GM18870 (cell line): ENCODE measurements around the gene GNAT1.

Experiments used
- ATAC-seq: cut with Tn5 transposase; IDR thresholded peaks from one replicate; pipeline ENCODE4 v1.9.1; 2021; ENCODE audit warnings: moderate library complexity; ENCODE audit not compliant: unreplicated experiment

Gene GNAT1

DNA sequence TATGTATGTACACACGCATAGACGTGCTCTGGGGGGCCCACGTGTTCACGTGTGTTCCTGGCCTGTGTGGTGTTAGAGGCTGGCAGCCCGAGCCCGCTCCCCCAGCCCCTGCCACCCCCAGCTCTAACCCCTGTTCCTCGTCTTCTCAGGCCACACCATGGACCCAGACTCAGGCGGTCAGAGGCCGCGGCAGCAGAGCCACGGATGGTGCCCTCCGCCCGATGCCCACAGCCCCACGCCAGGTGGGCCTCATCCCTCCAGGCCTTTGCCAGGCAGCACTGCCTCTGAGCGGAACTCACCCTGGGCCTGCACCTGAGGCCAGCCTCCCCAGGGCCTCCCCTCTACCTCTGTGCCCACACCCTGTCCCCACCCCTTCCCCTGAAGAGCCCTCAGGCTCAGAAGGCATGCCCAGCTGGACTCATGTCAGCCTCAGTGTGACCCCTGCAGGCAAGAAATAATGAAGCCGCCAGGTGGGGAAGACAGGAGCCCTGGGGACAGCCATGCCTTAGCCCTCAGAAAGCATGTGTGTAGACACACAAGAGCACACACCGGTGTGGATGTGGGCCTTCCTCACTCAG lies 16.4 kb upstream of the GNAT1 start:
- no peak for ATAC-seq

- no peak for ATAC-seq
Measured at GRCh38 chr3:50177346-50177745, 14.1 kb upstream of the GNAT1 start.

GRCh38 chr3:50179710-50180109 lies 11.7 kb upstream of the GNAT1 start:
- ATAC-seq: no peak

- ATAC-seq: no peak
Measured at GRCh38 chr3:50181985-50182384, 9.4 kb upstream of the GNAT1 start.

DNA sequence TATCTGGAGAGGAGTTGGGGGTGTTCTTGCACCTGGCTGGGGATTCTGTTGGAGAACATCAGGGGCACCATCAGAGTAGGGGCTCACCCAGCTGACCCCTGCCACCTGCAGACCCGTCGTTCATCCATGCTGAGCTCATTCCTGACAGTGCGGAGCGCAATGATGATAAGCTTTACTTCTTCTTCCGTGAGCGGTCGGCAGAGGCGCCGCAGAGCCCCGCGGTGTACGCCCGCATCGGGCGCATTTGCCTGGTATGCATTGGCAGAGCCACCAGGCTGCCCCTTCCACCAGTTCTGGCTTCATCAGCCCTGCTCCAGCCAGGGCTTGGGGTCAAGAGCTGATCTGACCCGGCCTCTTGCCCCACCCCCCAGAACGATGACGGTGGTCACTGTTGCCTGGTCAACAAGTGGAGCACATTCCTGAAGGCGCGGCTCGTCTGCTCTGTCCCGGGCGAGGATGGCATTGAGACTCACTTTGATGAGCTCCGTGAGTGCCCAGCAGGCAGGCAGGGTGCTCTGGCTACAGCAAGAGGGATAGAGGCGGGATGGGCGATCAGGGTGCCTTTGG lies 8.8 kb upstream of the GNAT1 start:
- no peak for ATAC-seq

DNA sequence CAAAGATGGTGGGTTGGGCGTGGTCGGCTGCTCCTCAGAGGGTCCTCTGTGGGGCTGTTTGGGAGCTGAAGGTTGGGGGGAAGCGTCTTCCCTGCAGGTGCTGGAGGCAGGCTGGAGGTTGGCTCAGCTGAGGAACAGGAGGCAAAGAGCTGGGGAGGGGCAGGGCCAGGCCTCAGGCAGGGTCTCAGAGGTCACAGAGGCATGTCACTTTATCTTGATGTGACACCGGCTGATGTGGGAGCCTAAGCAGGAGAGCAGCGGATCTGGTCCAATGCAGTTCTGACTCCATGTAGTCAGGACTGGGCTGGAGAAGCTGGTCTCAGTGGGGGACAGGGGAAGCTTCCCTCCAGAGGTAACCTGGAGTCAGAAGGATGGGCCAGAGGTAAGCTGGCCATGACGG lies 7.7 kb upstream of the GNAT1 start:
- no peak for ATAC-seq

DNA sequence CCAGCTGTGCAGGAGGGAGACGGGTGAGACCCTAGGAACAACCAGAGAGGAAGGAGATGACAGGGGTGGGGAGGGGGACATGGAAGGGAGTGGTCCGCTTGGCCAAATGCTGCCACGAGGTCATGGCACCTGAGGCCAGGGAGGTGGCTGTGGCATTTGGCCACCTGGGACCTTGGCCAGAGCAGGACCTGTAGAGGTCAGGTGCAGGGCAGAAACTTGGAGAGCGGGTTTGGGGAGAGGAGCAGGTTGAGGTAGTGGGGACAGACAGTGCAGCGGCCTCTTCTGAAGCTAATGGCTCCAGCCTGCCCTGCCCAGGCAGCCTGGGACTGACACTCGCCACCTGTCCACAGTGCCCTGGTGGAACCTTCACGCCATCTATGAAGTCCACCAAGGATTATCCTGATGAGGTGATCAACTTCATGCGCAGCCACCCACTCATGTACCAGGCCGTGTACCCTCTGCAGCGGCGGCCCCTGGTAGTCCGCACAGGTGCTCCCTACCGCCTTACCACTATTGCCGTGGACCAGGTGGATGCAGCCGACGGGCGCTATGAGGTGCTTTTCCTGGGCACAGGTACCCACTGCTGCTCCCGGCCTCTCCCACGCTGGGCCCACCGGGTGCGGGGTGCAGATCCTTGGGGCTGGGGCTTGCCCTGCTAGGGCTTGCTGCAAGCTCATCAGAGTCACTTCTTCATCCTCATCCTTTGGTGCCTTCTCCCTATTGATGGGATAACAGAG lies 7.0 kb upstream of the GNAT1 start:
- ATAC-seq: no peak

DNA sequence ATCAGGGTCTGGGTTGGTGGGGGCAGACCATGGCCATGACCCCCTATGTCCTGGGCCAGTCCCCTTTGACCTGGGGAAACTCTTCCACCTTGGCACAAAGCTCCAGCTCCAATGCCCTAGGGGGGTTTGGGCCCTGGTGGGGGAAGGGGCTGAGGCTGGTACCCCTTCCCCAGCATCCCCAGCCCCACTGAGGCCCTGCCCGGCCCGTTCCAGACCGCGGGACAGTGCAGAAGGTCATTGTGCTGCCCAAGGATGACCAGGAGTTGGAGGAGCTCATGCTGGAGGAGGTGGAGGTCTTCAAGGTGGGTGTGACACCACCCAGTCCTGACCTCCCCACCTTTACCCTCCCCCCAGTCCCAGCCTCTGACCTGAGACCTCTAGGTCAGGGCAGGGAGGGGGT lies 6.2 kb upstream of the GNAT1 start:
- no peak for ATAC-seq

- ATAC-seq: no peak
Measured at GRCh38 chr3:50186096-50186495, 5.3 kb upstream of the GNAT1 start.

DNA sequence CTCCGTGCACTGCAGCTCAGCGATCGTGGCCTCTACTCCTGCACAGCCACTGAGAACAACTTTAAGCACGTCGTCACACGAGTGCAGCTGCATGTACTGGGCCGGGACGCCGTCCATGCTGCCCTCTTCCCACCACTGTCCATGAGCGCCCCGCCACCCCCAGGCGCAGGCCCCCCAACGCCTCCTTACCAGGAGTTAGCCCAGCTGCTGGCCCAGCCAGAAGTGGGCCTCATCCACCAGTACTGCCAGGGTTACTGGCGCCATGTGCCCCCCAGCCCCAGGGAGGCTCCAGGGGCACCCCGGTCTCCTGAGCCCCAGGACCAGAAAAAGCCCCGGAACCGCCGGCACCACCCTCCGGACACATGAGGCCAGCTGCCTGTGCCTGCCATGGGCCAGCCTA lies 3.7 kb upstream of the GNAT1 start:
- no peak for ATAC-seq

GRCh38 chr3:50189274-50189673 lies 2.1 kb upstream of the GNAT1 start:
- no peak for ATAC-seq

DNA sequence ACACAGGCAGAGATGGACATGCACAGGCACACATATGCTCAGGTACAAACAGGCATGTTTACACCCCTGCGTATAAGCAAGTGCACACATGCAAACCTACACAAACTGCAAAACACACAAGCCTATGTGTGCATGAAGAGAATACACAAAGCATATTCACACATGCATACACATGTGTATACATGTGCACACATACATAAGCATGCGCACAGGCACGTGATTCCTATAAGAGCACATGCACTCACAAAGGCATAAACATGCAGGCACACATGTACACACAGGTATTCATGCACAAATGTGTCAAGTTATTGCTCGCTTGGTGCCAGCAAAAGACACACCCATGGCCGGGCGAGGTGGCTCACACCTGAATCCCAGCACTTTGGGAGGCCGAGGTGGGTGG lies 1.4 kb upstream of the GNAT1 start:
- no peak for ATAC-seq

DNA sequence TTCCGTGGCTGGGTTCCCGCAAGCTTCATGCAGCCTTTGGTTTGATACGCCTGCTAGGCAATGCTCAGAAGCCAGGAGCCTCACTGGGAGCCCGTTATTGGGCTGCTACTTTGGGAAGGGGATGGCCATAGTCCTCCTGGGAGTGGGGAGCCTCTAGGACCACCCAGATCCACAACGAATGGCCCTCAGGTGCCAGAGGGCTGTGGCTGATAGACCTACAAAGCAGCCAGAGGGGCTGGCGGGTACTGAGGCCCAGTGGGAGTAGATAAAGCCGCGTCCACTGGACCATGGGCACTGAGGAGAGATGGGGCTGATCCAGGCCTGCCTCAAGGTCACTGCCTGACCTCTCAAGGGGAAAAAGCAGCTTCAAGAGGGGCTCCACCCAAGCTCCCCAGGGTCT lies 714 bp downstream of the GNAT1 start:
- no peak for ATAC-seq

- ATAC-seq: no peak
Measured at GRCh38 chr3:50192689-50193141, 1.3 kb downstream of the GNAT1 start.

DNA sequence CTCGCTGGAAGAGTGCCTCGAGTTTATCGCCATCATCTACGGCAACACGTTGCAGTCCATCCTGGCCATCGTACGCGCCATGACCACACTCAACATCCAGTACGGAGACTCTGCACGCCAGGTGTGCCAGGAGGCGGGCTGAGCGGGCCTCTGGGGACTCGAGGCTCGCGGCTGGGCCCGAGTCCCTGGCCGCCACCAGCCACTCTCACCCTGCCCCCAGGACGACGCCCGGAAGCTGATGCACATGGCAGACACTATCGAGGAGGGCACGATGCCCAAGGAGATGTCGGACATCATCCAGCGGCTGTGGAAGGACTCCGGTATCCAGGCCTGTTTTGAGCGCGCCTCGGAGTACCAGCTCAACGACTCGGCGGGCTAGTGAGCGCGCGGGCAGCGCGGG lies 1.9 kb downstream of the GNAT1 start:
- ATAC-seq: no peak

DNA sequence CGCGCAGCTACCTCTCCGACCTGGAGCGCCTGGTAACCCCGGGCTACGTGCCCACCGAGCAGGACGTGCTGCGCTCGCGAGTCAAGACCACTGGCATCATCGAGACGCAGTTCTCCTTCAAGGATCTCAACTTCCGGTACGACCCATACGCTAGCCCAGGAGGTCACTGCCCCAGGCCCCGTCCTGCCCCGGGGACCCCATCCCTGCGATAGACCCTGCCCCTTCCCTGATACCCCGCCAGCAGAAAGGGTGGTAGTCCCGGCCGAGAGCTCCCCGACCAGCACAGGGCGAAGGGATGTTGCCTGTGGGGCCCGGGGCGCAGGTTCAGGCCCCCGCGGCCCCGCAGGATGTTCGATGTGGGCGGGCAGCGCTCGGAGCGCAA lies 2.3 kb downstream of the GNAT1 start:
- ATAC-seq: no peak

GRCh38 chr3:50194128-50194902 lies 2.9 kb downstream of the GNAT1 start:
- no peak for ATAC-seq

DNA sequence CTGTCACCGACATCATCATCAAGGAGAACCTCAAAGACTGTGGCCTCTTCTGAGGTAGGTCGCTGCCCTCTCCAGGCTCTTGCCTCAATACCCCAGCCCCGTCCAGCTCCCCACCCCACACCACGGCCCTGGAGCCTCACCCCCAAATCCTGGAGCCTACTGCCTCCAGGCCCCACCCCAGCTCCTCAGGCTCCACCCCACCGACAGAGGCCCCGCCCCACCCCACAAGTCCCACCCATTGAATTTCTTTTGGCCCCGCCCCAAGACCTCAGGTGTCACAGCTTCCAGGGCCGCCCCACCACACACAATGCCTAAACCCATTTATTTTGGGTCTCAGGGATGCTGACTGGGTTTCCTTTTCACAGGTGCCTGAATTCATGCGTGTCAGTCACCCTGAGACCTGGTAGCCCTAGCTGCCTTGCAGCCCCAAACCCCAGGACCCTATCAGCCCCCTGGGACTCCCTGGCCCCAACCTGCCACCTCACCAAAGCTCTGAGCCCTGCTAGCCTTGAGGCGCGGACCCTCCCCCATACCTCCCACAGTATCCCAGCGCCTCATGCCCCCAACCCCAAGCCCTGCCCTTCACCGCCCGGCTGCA lies 3.6 kb downstream of the GNAT1 start:
- ATAC-seq: no peak

GRCh38 chr3:50195501-50196252 lies 4.3 kb downstream of the GNAT1 start:
- ATAC-seq: no peak

DNA sequence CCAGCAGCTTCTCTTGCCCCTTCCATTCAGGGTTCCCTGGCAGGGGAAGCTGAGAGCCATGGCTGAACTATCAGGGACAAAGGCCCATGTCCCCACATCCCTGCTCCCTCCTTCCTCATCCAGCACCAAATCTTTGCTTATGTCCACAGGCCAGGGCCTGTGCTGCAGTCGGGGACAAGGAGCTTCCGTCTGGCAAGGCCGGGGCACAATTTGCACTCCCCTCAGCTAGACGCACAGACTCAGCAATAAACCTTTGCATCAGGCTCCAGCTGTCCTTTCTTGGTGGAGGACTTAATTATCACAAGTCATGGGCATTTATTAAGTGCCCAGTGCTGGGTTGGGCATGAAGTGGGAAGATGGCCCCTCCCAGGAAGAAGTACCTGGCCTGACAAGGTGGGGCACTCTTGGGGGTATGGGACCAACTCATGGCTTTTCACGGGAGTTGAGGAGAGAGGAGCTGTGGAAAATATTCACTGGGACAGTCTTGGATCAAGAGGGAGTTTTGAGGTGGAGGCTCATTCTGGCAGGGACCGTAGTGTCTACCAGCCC lies 4.9 kb downstream of the GNAT1 start:
- ATAC-seq: no peak
